ENCODE measurements around the gene PLXNA2. TPM values are rescaled to one million over a fixed set of nuclear protein-coding genes. Genes with fewer than 3 reads are reported as not detected.

The PLXNA2 gene
- total and polyA plus RNA-seq, 2 of the 13 experiments (the other 11 are each of a cell fraction or from before 2014, with no cell fraction given): 1.1 to 2.1 TPM

DNA sequence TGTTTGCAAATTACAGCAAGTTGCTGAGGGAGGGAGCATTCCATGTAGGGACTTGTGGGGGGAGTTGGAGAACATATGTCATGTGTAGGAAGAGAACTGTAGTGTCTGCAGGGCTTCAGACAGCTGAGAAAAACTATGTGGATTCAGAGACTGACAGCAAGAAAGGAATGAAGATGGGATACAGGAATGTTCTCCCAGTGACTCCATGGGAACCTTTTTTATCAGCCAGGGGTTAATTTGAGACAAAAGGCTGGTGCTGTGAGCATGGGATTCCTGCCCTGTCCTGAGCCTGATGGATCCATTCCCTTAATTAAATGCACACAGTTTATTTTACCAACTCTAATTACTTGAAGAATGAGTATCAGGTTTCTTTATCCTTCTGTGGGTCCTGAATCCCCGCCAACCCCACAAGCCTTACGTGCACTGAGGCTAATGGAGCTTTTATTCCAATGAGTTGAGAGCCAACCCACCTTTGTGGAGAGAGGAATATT is 26.5 kb upstream of the PLXNA2 start:
- 0% methylated on average over 2 of the region's 2 CpGs for WGBS (ENCODE audit: low lambda C conversion rate)
- Histone ChIP-seq H2AFZ (ENCODE audit: low read length) (no peak overlapping the region), H3K4me3 (replicated peaks in 1 of 3; ENCODE audit: insufficient read depth in 1 of 3, low read depth in 2 of 3, low read length in 3 of 3) (no peak overlapping the region), H3K27me3 (ENCODE audit: control insufficient read depth in 1 of 2, insufficient read depth in 2 of 2, low read length in 2 of 2) (peaks cover 7 to 45% of the 10 kb centered on the region in 2 experiments; a peak in 4 of 5 replicates), H3K4me2 (ENCODE audit: low read depth, low read length) (no peak overlapping the region), H3K27ac (ENCODE audit: extremely low read length, insufficient read depth, low read length) (no peak overlapping the region), H3K9me3 (ENCODE audit: low read length) (no peaks in the 10 kb centered on the region), H3K4me1 (ENCODE audit: insufficient read depth, low read length) (no peaks in the 10 kb centered on the region), H3K79me2 (ENCODE audit: insufficient read depth, low read length) (no peaks in the 10 kb centered on the region), H4K20me1 (ENCODE audit: insufficient read depth, low read length) (no peaks in the 10 kb centered on the region), H3K9ac (ENCODE audit: insufficient read depth, low read depth, low read length) (no peak overlapping the region), H3K36me3 (replicated peaks in 1 of 2; ENCODE audit: control insufficient read depth in 1 of 2, insufficient read depth in 2 of 2, low read length in 2 of 2) (no peaks in the 10 kb centered on the region)
- no peak for ATAC-seq
- TF ChIP-seq GTF2F1 (IDR thresholded peaks at IDR 0.05; ENCODE audit: low read length) (no peak), HOXA7 (CRISPR knock-in tag; IDR thresholded peaks at IDR 0.05) (no peak), RFXAP (CRISPR knock-in tag; IDR thresholded peaks at IDR 0.05; ENCODE audit: borderline replicate concordance) (no peak), ZNF30 (CRISPR knock-in tag; IDR thresholded peaks at IDR 0.05) (no peak), MZF1 (CRISPR knock-in tag; IDR thresholded peaks at IDR 0.05; ENCODE audit: borderline replicate concordance) (no peak)
- intact Hi-C loops (cut with micrococcal nuclease; ENCODE audit: unreplicated experiment): no loop called here
- DNase-seq (ENCODE audit: low spot score): no peak
- no peak for FAIRE-seq
- POLR2A ChIA-PET: no interaction called here
- in situ Hi-C loops (cut with HindIII; ENCODE audit: extremely low pct_ligation_motif_present, low pct_unique_long_range_greater_than_20kb): no loop called here
- BruUV-seq (replicated peaks): no TSS peak
- CTCF ChIA-PET (ENCODE audit: low intra/inter-chr PET ratio, low total read pairs): no interaction called here

DNA sequence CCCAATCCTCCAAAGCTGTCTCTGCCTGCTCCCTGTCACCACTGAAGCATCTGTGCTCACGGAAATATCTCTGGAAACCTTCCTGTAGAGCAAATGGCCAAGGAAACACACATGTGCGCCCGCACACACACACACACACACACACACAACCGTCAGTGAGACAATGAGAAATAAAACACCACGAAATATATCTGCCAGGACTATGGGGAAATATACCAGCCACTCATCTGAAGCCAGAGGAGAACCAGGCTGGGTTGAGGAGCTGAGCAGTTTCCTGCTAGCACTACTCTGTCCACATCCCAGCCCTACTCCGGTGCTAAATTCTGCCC is 25.1 kb upstream of the PLXNA2 start:
- Histone ChIP-seq H3K9me3 (ENCODE audit: low read length) (no peaks in the 10 kb centered on the region), H2AFZ (ENCODE audit: low read length) (no peak overlapping the region), H3K36me3 (replicated peaks in 1 of 2; ENCODE audit: control insufficient read depth in 1 of 2, insufficient read depth in 2 of 2, low read length in 2 of 2) (no peaks in the 10 kb centered on the region), H3K4me1 (ENCODE audit: insufficient read depth, low read length) (no peaks in the 10 kb centered on the region), H3K79me2 (ENCODE audit: insufficient read depth, low read length) (no peaks in the 10 kb centered on the region), H3K27ac (ENCODE audit: extremely low read length, insufficient read depth, low read length) (no peak overlapping the region), H3K4me2 (ENCODE audit: low read depth, low read length) (no peak overlapping the region), H4K20me1 (ENCODE audit: insufficient read depth, low read length) (no peaks in the 10 kb centered on the region), H3K27me3 (ENCODE audit: control insufficient read depth in 1 of 2, insufficient read depth in 2 of 2, low read length in 2 of 2) (peaks cover 7 to 37% of the 10 kb centered on the region in 2 experiments; a peak in 4 of 5 replicates), H3K4me3 (replicated peaks in 1 of 3; ENCODE audit: insufficient read depth in 1 of 3, low read depth in 2 of 3, low read length in 3 of 3) (no peak overlapping the region), H3K9ac (ENCODE audit: insufficient read depth, low read depth, low read length) (no peak overlapping the region)
- DNase-seq (ENCODE audit: low spot score) (no peak), ATAC-seq (no peak), FAIRE-seq (no peak)
- WGBS (ENCODE audit: low lambda C conversion rate): 5% methylated on average over 5 of the region's 6 CpGs
- intact Hi-C loops (cut with micrococcal nuclease; ENCODE audit: unreplicated experiment) (no loop called here), in situ Hi-C loops (cut with HindIII; ENCODE audit: extremely low pct_ligation_motif_present, low pct_unique_long_range_greater_than_20kb) (no loop called here)
- CTCF ChIA-PET (ENCODE audit: low intra/inter-chr PET ratio, low total read pairs): no interaction called here
- POLR2A ChIA-PET: no interaction called here
- TF ChIP-seq ZNF383 (CRISPR knock-in tag; IDR thresholded peaks at IDR 0.05; ENCODE audit: borderline replicate concordance): no peak
- TF ChIP-seq ZNF782 (CRISPR knock-in tag; IDR thresholded peaks at IDR 0.05; ENCODE audit: borderline replicate concordance): no peak
- no peak for TF ChIP-seq ZNF160 (CRISPR knock-in tag; IDR thresholded peaks at IDR 0.05)
- TF ChIP-seq RORA (CRISPR knock-in tag; IDR thresholded peaks at IDR 0.05): no peak
- TF ChIP-seq ZKSCAN8 (CRISPR knock-in tag; IDR thresholded peaks at IDR 0.05; ENCODE audit: borderline replicate concordance): no peak
- TF ChIP-seq KDM3A (CRISPR knock-in tag; IDR thresholded peaks at IDR 0.05; ENCODE audit: low read depth): no peak
- no peak for TF ChIP-seq RXRA (CRISPR knock-in tag; IDR thresholded peaks at IDR 0.05)
- BruUV-seq (replicated peaks): no TSS peak

Data from HepG2 (cell line).